Type B pancreatic cell (in vitro differentiated cells): ENCODE data around the gene ELAC2. TPM values are rescaled to one million over a fixed set of nuclear protein-coding genes. Genes with fewer than 3 reads are reported as not detected.
A peak's percentile ranks its signal among the peaks of the same experiment; 100 is the strongest.

Experiments used
- DNase-seq: peaks from one replicate; pipeline ENCODE4 v3.0.0; 2021; ENCODE audit warnings: mixed read lengths; ENCODE audit not compliant: unreplicated experiment; ENCODE audit errors: extremely low spot score
- H3K27ac Mint-ChIP-seq: 2 replicates; pipeline ENCODE4 v1.8.0; 2021; ENCODE audit warnings: mild to moderate bottlenecking, mixed read lengths
- H3K27me3 Mint-ChIP-seq: 2 replicates; pipeline ENCODE4 v1.8.0; 2021; ENCODE audit warnings: mixed read lengths
- H3K36me3 Mint-ChIP-seq: 2 replicates; pipeline ENCODE4 v1.8.0; 2021; ENCODE audit warnings: mixed read lengths
- H3K4me1 Mint-ChIP-seq: one replicate; pipeline ENCODE4 v1.8.0; 2021; ENCODE audit warnings: mixed read lengths; ENCODE audit not compliant: unreplicated experiment
- H3K4me3 Mint-ChIP-seq: 2 replicates; pipeline ENCODE4 v1.8.0; 2021; ENCODE audit warnings: mild to moderate bottlenecking, mixed read lengths
- H3K9me3 Mint-ChIP-seq: 2 replicates; pipeline ENCODE4 v1.8.0; 2021; ENCODE audit warnings: mixed read lengths
- total RNA-seq: library from RNA; stranded (reverse); gene quantifications from 2 replicates; pipeline ENCODE4 v1.2.1, GENCODE V29; 2021; ENCODE audit warnings: low replicate concordance
- TF ChIP-seq, protein P1 (sequence below): fragments of 200-600 bp; sonication (generic); conservative IDR thresholded peaks from 2 replicates; pipeline ENCODE4 v1.5.0; 2021; ENCODE audit warnings: antibody characterized with exemption, mild to moderate bottlenecking

The ELAC2 gene
- total RNA-seq, 1 donor from 2014 or later: 55.8 TPM

- H3K27me3 Mint-ChIP-seq: peaks cover 5% of the 10 kb centered on the region
- H3K4me1 Mint-ChIP-seq: peaks cover 3% of the 10 kb centered on the region
- no peaks in the 10 kb centered on the region for H3K36me3 Mint-ChIP-seq
- TF ChIP-seq, protein P1, sequence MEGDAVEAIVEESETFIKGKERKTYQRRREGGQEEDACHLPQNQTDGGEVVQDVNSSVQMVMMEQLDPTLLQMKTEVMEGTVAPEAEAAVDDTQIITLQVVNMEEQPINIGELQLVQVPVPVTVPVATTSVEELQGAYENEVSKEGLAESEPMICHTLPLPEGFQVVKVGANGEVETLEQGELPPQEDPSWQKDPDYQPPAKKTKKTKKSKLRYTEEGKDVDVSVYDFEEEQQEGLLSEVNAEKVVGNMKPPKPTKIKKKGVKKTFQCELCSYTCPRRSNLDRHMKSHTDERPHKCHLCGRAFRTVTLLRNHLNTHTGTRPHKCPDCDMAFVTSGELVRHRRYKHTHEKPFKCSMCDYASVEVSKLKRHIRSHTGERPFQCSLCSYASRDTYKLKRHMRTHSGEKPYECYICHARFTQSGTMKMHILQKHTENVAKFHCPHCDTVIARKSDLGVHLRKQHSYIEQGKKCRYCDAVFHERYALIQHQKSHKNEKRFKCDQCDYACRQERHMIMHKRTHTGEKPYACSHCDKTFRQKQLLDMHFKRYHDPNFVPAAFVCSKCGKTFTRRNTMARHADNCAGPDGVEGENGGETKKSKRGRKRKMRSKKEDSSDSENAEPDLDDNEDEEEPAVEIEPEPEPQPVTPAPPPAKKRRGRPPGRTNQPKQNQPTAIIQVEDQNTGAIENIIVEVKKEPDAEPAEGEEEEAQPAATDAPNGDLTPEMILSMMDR: no peak
- H3K9me3 Mint-ChIP-seq: no peaks in the 10 kb centered on the region
- no peak overlapping the region for H3K27ac Mint-ChIP-seq
- DNase-seq: no peak
- H3K4me3 Mint-ChIP-seq: no peak overlapping the region
Observed at GRCh38 chr17:13035420-13035819, 17.6 kb upstream of the ELAC2 start.

GRCh38 chr17:13031718-13032350, 14.0 kb upstream of the ELAC2 start:
- TF ChIP-seq, protein P1: peak; percentile 87
- H3K27me3 Mint-ChIP-seq: peaks cover 11% of the 10 kb centered on the region
- no peak overlapping the region for H3K4me3 Mint-ChIP-seq
- no peaks in the 10 kb centered on the region for H3K36me3 Mint-ChIP-seq
- H3K4me1 Mint-ChIP-seq: peaks cover 9% of the 10 kb centered on the region
- H3K9me3 Mint-ChIP-seq: no peaks in the 10 kb centered on the region
- DNase-seq: no peak
- H3K27ac Mint-ChIP-seq: no peak overlapping the region

DNA sequence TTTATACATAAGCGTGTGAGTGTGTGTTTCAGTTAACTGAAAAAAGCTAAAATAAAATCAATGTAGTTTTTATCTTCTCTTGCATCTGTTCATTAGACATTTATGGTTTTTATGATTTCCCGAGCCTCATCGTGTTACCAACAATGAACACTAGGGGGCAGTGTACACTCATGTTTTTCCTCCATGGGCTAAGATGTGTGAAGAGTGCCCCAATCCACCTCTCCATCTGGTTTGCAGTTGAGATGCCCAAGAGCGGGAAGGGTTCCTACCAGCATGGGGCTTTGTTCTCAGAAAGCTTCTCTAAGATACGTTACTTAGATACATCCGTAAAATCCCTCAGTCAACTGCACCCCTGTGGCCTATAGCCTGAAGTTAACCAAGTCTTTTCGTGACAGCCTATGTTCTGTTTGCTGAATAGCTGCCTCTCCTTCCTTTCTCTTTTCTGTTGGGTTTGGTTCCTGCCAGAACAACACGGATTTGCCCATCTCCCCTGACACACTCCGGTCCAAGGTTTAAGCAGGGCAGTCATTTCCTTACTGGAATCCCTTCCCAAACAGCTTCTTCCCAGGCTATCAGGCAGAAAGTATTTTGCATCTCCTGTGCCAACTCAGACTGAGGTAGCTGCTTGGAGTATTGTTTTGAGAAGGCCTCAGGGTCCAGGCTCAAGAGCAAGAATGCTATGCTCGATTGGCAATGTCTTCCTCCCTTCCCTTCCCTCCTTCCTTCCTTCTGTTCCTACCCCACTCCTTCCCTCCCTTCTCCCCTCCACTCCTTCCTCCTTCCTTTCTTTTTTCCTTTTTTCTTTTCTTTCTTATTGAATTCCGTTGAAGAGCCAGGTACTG, 12.9 kb upstream of the ELAC2 start:
- TF ChIP-seq, protein P1: peak; percentile 90
- Mint-ChIP-seq H3K27me3 (peaks cover 17% of the 10 kb centered on the region), H3K4me3 (no peak overlapping the region), H3K36me3 (no peaks in the 10 kb centered on the region), H3K27ac (no peak overlapping the region), H3K4me1 (peaks cover 9% of the 10 kb centered on the region), H3K9me3 (no peaks in the 10 kb centered on the region)
- no peak for DNase-seq

GRCh38 chr17:13030056-13030455, 12.2 kb upstream of the ELAC2 start:
- no peak overlapping the region for H3K27ac Mint-ChIP-seq
- H3K9me3 Mint-ChIP-seq: no peaks in the 10 kb centered on the region
- no peak overlapping the region for H3K4me3 Mint-ChIP-seq
- TF ChIP-seq, protein P1: no peak
- H3K27me3 Mint-ChIP-seq: peaks cover 18% of the 10 kb centered on the region
- no peak for DNase-seq
- H3K4me1 Mint-ChIP-seq: peaks cover 9% of the 10 kb centered on the region
- no peaks in the 10 kb centered on the region for H3K36me3 Mint-ChIP-seq

DNA sequence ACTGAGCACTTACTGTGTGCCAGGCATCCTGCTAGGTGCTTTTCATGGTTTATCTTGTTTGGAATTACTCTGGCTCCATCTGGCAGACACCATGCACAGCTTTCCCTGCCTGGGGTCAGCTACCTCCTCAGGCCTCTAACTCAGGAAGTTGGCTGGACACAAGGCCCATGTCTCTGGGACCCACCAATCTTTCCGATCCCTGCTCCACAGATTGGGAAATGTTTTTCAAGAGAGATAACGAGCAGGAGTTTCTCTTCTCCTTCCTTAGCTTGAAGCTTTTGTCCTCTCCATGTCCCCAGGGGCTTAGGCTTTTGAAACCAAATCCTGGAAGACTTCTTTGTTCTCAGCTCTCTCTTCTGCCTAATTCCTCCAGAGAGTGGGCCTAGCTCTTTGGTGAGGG, 11.5 kb upstream of the ELAC2 start:
- H3K9me3 Mint-ChIP-seq: no peaks in the 10 kb centered on the region
- no peaks in the 10 kb centered on the region for H3K36me3 Mint-ChIP-seq
- no peak overlapping the region for H3K4me3 Mint-ChIP-seq
- no peak overlapping the region for H3K27ac Mint-ChIP-seq
- H3K27me3 Mint-ChIP-seq: peaks cover 17% of the 10 kb centered on the region
- DNase-seq: no peak
- TF ChIP-seq, protein P1: no peak
- peaks cover 9% of the 10 kb centered on the region for H3K4me1 Mint-ChIP-seq
